NCI-H1436 (cell line): ENCODE results near the gene TAOK2.

Experiments used
- DNase-seq: peaks from one replicate; lab custom pipeline; 2025; lab: John Stamatoyannopoulos, UW

The TAOK2 gene

GRCh38 chr16:29963021-29963743 lies 10.5 kb upstream of the TAOK2 start:
- no peak for DNase-seq

DNA sequence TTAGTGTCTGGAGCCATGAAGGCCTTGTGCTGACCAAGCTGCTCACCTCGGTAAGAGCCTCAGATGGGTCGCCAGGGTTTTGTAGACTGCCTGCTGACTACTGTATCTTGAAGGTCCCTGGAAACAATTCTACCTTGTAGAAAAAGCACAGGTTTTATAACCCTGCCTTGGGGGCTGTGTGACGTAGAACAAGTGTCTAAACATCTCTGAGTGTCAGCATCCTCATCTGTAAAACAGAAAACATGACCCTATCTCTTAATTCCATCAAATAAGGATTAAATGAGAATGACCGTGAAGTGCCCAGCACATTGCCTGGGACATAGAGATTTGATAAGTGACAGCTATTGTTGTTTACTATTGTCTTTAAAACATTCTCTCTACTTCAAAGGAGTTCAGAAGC lies 5.5 kb upstream of the TAOK2 start:
- no peak for DNase-seq

DNA sequence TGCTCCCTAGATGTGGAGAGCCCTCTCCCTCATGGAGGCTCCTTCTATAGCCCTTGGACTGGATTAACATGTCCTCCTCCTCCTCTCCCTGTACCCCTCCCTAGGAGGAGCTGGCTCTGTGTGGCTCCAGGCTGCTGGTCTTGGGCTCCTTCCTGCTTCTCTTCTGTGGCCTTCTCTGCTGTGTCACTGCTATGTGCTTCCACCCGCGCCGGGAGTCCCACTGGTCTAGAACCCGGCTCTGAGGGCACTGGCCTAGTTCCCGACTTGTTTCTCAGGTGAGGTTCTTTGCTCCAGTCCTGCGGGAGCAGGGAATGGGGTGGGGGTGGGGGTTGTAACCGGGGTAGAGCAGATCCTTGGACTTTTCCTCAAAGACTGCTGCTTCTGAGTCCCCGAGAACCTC lies 2.4 kb upstream of the TAOK2 start:
- DNase-seq, result no peak

- no peak for DNase-seq
Measured at GRCh38 chr16:29972500-29972899, 1.2 kb upstream of the TAOK2 start.

DNA sequence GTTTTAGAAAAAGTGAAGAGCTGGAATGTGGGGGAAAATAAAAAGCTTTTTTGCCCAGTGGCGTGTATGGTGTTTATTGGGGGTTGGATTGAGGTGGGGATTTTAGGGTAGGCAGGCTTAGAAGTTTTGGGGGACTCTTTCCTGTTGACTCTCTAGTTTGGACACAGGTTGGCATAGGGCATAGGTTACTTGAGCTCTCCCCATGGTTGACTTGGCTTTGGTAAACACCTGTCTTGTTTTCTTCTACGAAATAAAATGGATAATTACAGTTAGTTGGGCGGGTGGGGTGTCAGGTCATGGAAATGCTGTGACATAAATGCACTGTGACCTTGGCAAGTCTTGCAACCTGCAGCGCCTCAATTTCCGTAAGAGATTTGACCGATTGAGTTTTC lies 680 bp upstream of the TAOK2 start:
- DNase-seq, result no peak

GRCh38 chr16:29974291-29975133 lies 844 bp downstream of the TAOK2 start:
- no peak for DNase-seq

GRCh38 chr16:29975134-29975538 lies 1.5 kb downstream of the TAOK2 start:
- DNase-seq, result no peak

DNA sequence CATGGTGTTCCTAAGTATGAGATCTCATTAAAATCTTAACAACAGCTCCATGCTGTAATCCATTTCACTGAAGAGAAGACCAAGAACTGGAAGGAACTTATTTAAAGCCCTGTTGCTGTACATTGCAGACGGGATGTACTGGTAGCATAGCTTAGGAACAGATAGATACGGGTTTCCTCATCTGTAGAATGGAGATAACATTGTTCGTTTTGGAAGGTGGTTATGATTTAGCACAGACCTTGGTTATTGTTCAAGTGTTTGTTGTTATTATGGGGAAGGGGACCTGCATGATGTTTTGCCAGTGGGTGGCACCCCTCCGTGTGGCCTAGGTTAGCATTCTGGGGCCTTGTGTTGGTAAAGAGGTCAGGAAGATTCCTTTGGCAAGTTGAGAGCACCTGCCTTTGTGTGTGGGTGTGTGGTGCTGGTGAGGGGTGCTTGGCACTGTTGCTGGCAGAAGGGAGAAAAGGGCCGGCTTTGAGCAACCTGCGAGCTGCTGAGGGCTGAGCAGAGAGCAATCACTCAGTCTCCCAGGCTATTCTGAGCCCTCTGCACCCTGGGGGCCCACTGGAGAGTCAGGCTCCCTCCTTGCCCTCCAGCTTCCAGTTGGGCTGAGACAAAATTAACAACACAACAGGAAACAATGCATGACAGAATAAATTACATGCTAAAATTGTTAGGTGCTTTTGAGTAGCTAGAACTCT lies 2.3 kb downstream of the TAOK2 start:
- DNase-seq, result no peak

GRCh38 chr16:29977063-29977825 lies 3.6 kb downstream of the TAOK2 start:
- no peak for DNase-seq

DNA sequence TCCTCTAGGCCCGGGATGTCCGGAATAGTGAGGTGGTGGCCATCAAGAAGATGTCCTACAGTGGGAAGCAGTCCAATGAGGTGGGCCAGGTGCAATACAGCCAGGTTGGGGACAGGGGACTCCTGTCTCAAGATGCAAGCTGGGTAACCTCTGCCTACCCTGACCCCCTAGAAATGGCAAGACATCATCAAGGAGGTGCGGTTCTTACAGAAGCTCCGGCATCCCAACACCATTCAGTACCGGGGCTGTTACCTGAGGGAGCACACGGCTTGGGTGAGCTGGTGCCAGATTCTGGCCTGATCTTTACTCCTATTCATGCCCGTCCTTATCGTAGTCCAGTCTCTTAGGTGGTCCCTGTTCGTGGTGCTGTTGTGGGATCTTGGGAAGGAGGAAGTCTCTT lies 4.4 kb downstream of the TAOK2 start:
- DNase-seq, result no peak

- no peak for DNase-seq
Measured at GRCh38 chr16:29978564-29979270, 5.0 kb downstream of the TAOK2 start.

- DNase-seq, result no peak
Measured at GRCh38 chr16:29982560-29983419, 9.1 kb downstream of the TAOK2 start.

GRCh38 chr16:29983420-29984136 lies 9.9 kb downstream of the TAOK2 start:
- no peak for DNase-seq

DNA sequence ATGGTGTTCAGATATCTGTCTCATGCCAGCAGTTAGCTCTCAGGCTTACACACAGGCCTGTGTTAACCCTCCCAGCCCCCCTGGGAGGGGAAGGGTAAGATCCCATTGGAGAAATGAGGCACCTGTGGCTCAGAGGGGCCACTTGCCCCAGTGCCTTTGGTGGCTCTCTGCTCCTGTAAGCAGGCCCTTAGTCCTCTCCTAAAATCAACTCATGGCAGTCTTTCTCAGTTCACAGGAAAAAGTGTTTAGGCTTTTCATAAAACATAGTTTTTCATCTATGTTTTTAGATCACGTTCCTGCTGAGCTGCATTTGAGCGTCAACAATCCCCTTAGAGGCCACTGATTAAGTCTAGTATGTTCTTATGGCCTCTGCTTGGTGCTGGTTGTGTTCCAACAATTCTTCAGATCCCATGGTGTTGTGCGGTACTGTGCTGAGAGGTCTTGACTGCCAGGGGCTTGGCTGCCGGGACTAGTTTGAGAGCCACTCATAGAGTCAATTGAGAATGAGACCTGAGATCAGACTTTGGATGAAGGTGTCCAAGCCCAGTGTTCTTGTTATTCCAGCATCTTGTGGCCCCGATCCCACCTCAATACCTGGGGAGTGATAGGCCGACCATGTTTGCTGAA lies 10.6 kb downstream of the TAOK2 start:
- no peak for DNase-seq

DNA sequence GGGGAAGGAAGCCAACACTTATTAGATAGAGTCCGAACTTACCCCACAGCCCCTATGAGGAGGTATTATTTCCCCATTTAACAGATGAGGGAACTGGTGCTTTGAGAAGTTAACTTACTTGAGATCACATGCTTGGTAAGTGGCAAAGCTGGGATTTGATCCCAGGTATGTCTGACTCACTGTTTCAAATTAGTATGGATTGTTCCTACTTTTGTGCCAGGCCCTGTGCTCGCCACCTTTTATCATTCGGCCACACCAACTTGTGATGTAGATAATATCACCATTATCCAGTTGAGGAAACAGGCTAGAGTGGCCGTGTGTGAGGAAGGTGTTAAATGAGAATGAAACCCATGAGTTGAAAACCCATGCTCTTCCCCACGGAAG lies 11.1 kb downstream of the TAOK2 start:
- no peak for DNase-seq

- DNase-seq, result no peak
Measured at GRCh38 chr16:29985271-29985811, 11.7 kb downstream of the TAOK2 start.

DNA sequence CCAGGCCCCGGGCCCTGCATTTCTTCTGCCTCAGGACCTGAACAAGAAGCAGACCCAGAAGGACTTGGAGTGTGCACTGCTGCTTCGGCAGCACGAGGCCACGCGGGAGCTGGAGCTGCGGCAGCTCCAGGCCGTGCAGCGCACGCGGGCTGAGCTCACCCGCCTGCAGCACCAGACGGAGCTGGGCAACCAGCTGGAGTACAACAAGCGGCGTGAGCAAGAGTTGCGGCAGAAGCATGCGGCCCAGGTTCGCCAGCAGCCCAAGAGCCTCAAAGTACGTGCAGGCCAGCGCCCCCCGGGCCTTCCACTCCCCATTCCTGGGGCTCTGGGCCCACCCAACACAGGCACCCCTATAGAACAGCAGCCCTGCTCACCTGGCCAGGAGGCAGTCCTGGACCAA lies 12.6 kb downstream of the TAOK2 start:
- DNase-seq, result no peak

DNA sequence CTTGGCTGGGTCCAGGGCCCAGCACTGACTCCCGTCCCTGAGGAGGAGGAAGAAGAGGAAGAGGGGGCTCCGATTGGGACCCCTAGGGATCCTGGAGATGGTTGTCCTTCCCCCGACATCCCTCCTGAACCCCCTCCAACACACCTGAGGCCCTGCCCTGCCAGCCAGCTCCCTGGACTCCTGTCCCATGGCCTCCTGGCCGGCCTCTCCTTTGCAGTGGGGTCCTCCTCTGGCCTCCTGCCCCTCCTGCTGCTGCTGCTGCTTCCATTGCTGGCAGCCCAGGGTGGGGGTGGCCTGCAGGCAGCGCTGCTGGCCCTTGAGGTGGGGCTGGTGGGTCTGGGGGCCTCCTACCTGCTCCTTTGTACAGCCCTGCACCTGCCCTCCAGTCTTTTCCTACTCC lies 13.3 kb downstream of the TAOK2 start:
- no peak for DNase-seq
